HG03558 (cell line): ENCODE results near the gene ARFGAP3.

ENCODE experiments used
- ATAC-seq: cut with Tn5 transposase; IDR thresholded peaks from one replicate; pipeline ENCODE4 v1.9.1; 2021; ENCODE audit warnings: moderate number of reproducible peaks; ENCODE audit not compliant: unreplicated experiment; ENCODE audit errors: extremely low read depth

ARFGAP3 gene

GRCh38 chr22:42747701-42748513 is 109.2 kb downstream of the ARFGAP3 start:
- ATAC-seq = no peak
